ENCODE measurements around the gene TMEM125.

TMEM125 gene

GRCh38 chr1:43313771-43314170 is 44.0 kb downstream of the TMEM125 start:
- no peak for DNase-seq

GRCh38 chr1:43314233-43314632 is 44.5 kb downstream of the TMEM125 start:
- no peak for DNase-seq

GRCh38 chr1:43315481-43315880 is 45.7 kb downstream of the TMEM125 start:
- DNase-seq, result no peak

- no peak for DNase-seq
These were observed 46.4 kb downstream of the TMEM125 start for GRCh38 chr1:43315963-43316737.

GRCh38 chr1:43316738-43317520 is 47.1 kb downstream of the TMEM125 start:
- no peak for DNase-seq

- no peak for DNase-seq
These were observed 48.2 kb downstream of the TMEM125 start for GRCh38 chr1:43317817-43318471.

GRCh38 chr1:43318831-43319230 is 49.0 kb downstream of the TMEM125 start:
- no peak for DNase-seq

- DNase-seq, result no peak
These were observed 49.5 kb downstream of the TMEM125 start for GRCh38 chr1:43319288-43319687.

- DNase-seq, result no peak
These were observed 50.0 kb downstream of the TMEM125 start for GRCh38 chr1:43319766-43320165.

GRCh38 chr1:43321331-43321891 is 51.6 kb downstream of the TMEM125 start:
- no peak for DNase-seq

- DNase-seq, result no peak
These were observed 52.7 kb downstream of the TMEM125 start for GRCh38 chr1:43322506-43322905.

Measured in CD4-positive, alpha-beta T cell treated with Interleukin-10 for 1 hour (primary cell).